Measurements from ENCODE around the gene DLG2. TPM values are rescaled to one million over a fixed set of nuclear protein-coding genes. Genes with fewer than 3 reads are reported as not detected.
"Not testable (repeated sequence)": the region's sequence is repeated elsewhere in the genome, so short reads cannot be mapped to it uniquely, and the experiment has no call there.

The DLG2 gene
- polyA plus RNA-seq, 2 donors, result 2.6 to 6.7 TPM

- Histone ChIP-seq H3K36me3 (ENCODE audit: control insufficient read depth in 2 of 2, insufficient read depth in 2 of 2, low read length in 1 of 2) (no peaks in the 10 kb centered on the region), H3K4me1 (ENCODE audit: control insufficient read depth in 2 of 2, insufficient read depth in 2 of 2, low read length in 1 of 2) (no peaks in the 10 kb centered on the region), H3K4me3 (ENCODE audit: low read depth in 1 of 2, low read length in 2 of 2) (no peak overlapping the region), H3K9me3 (ENCODE audit: control insufficient read depth in 2 of 2, insufficient read depth in 1 of 2, low read depth in 1 of 2, low read length in 1 of 2) (no peaks in the 10 kb centered on the region), H3K27ac (ENCODE audit: low read depth in 2 of 2, low read length in 1 of 2) (no peak overlapping the region), H3K27me3 (ENCODE audit: control insufficient read depth in 1 of 2, insufficient read depth in 2 of 2, low read length in 2 of 2) (no peaks in the 10 kb centered on the region)
- WGBS, 2 donors, result 59 to 68% methylated on average over 4 of the region's 4 CpGs
Measured at GRCh38 chr11:83759148-83759547, 1868.0 kb downstream of the DLG2 start.

- no peak overlapping the region for H3K4me3 ChIP-seq (ENCODE audit: low read depth in 1 of 2, low read length in 2 of 2)
- no peaks in the 10 kb centered on the region for H3K27me3 ChIP-seq (ENCODE audit: control insufficient read depth in 1 of 2, insufficient read depth in 2 of 2, low read length in 2 of 2)
- H3K4me1 ChIP-seq (ENCODE audit: control insufficient read depth in 2 of 2, insufficient read depth in 2 of 2, low read length in 1 of 2), result no peaks in the 10 kb centered on the region
- no peak overlapping the region for H3K27ac ChIP-seq (ENCODE audit: low read depth in 2 of 2, low read length in 1 of 2)
- no peaks in the 10 kb centered on the region for H3K9me3 ChIP-seq (ENCODE audit: control insufficient read depth in 2 of 2, insufficient read depth in 1 of 2, low read depth in 1 of 2, low read length in 1 of 2)
- whole genome bisulfite sequencing, 2 donors, result 64 to 69% methylated on average over 1 of the region's 1 CpG
- H3K36me3 ChIP-seq (ENCODE audit: control insufficient read depth in 2 of 2, insufficient read depth in 2 of 2, low read length in 1 of 2), result no peaks in the 10 kb centered on the region
Measured at GRCh38 chr11:83751041-83751440, 1876.1 kb downstream of the DLG2 start.

- no peaks in the 10 kb centered on the region for H3K9me3 ChIP-seq (ENCODE audit: control insufficient read depth in 2 of 2, insufficient read depth in 1 of 2, low read depth in 1 of 2, low read length in 1 of 2)
- no peaks in the 10 kb centered on the region for H3K36me3 ChIP-seq (ENCODE audit: control insufficient read depth in 2 of 2, insufficient read depth in 2 of 2, low read length in 1 of 2)
- WGBS, 2 donors, result 90 to 95% methylated on average over 4 of the region's 4 CpGs
- H3K27ac ChIP-seq (ENCODE audit: low read depth in 2 of 2, low read length in 1 of 2), result no peak overlapping the region
- H3K4me3 ChIP-seq (ENCODE audit: low read depth in 1 of 2, low read length in 2 of 2), result no peak overlapping the region
- H3K4me1 ChIP-seq (ENCODE audit: control insufficient read depth in 2 of 2, insufficient read depth in 2 of 2, low read length in 1 of 2), result no peaks in the 10 kb centered on the region
- H3K27me3 ChIP-seq (ENCODE audit: control insufficient read depth in 1 of 2, insufficient read depth in 2 of 2, low read length in 2 of 2), result no peaks in the 10 kb centered on the region
Measured at GRCh38 chr11:83746921-83747585, 1880.1 kb downstream of the DLG2 start.

GRCh38 chr11:83744620-83745192 lies 1882.4 kb downstream of the DLG2 start:
- 49 to 59% methylated on average over 6 of the region's 6 CpGs for WGBS, 2 donors
- Histone ChIP-seq H3K36me3 (ENCODE audit: control insufficient read depth in 2 of 2, insufficient read depth in 2 of 2, low read length in 1 of 2) (no peaks in the 10 kb centered on the region), H3K4me1 (ENCODE audit: control insufficient read depth in 2 of 2, insufficient read depth in 2 of 2, low read length in 1 of 2) (no peaks in the 10 kb centered on the region), H3K4me3 (ENCODE audit: low read depth in 1 of 2, low read length in 2 of 2) (no peak overlapping the region), H3K27me3 (ENCODE audit: control insufficient read depth in 1 of 2, insufficient read depth in 2 of 2, low read length in 2 of 2) (no peaks in the 10 kb centered on the region), H3K9me3 (ENCODE audit: control insufficient read depth in 2 of 2, insufficient read depth in 1 of 2, low read depth in 1 of 2, low read length in 1 of 2) (no peaks in the 10 kb centered on the region), H3K27ac (ENCODE audit: low read depth in 2 of 2, low read length in 1 of 2) (no peak overlapping the region)

GRCh38 chr11:83736684-83737083 lies 1890.5 kb downstream of the DLG2 start:
- Histone ChIP-seq H3K27ac (ENCODE audit: low read depth in 2 of 2, low read length in 1 of 2) (no peak overlapping the region), H3K9me3 (ENCODE audit: control insufficient read depth in 2 of 2, insufficient read depth in 1 of 2, low read depth in 1 of 2, low read length in 1 of 2) (no peaks in the 10 kb centered on the region), H3K4me3 (ENCODE audit: low read depth in 1 of 2, low read length in 2 of 2) (no peak overlapping the region), H3K4me1 (ENCODE audit: control insufficient read depth in 2 of 2, insufficient read depth in 2 of 2, low read length in 1 of 2) (no peaks in the 10 kb centered on the region), H3K27me3 (ENCODE audit: control insufficient read depth in 1 of 2, insufficient read depth in 2 of 2, low read length in 2 of 2) (no peaks in the 10 kb centered on the region), H3K36me3 (ENCODE audit: control insufficient read depth in 2 of 2, insufficient read depth in 2 of 2, low read length in 1 of 2) (no peaks in the 10 kb centered on the region)

- Histone ChIP-seq H3K27ac (ENCODE audit: low read depth in 2 of 2, low read length in 1 of 2) (no peak overlapping the region), H3K4me1 (ENCODE audit: control insufficient read depth in 2 of 2, insufficient read depth in 2 of 2, low read length in 1 of 2) (no peaks in the 10 kb centered on the region), H3K36me3 (ENCODE audit: control insufficient read depth in 2 of 2, insufficient read depth in 2 of 2, low read length in 1 of 2) (no peaks in the 10 kb centered on the region), H3K4me3 (ENCODE audit: low read depth in 1 of 2, low read length in 2 of 2) (no peak overlapping the region), H3K9me3 (ENCODE audit: control insufficient read depth in 2 of 2, insufficient read depth in 1 of 2, low read depth in 1 of 2, low read length in 1 of 2) (no peaks in the 10 kb centered on the region), H3K27me3 (ENCODE audit: control insufficient read depth in 1 of 2, insufficient read depth in 2 of 2, low read length in 2 of 2) (no peaks in the 10 kb centered on the region)
- WGBS, 2 donors, result 94 to 97% methylated on average over 1 of the region's 1 CpG
Measured at GRCh38 chr11:83734120-83734519, 1893.0 kb downstream of the DLG2 start.

- not testable (repeated sequence) for H3K27ac ChIP-seq (ENCODE audit: low read depth in 2 of 2, low read length in 1 of 2); H3K9me3 ChIP-seq (ENCODE audit: control insufficient read depth in 2 of 2, insufficient read depth in 1 of 2, low read depth in 1 of 2, low read length in 1 of 2); H3K27me3 ChIP-seq (ENCODE audit: control insufficient read depth in 1 of 2, insufficient read depth in 2 of 2, low read length in 2 of 2); H3K4me1 ChIP-seq (ENCODE audit: control insufficient read depth in 2 of 2, insufficient read depth in 2 of 2, low read length in 1 of 2); H3K36me3 ChIP-seq (ENCODE audit: control insufficient read depth in 2 of 2, insufficient read depth in 2 of 2, low read length in 1 of 2); H3K4me3 ChIP-seq (ENCODE audit: low read depth in 1 of 2, low read length in 2 of 2)
- WGBS, 2 donors, result 91 to 92% methylated on average over 2 of the region's 2 CpGs
Measured at GRCh38 chr11:83731288-83731687, 1895.9 kb downstream of the DLG2 start.

- H3K27ac ChIP-seq (ENCODE audit: low read depth in 2 of 2, low read length in 1 of 2), result no peak overlapping the region
- H3K4me3 ChIP-seq (ENCODE audit: low read depth in 1 of 2, low read length in 2 of 2), result no peak overlapping the region
- H3K4me1 ChIP-seq (ENCODE audit: control insufficient read depth in 2 of 2, insufficient read depth in 2 of 2, low read length in 1 of 2), result no peaks in the 10 kb centered on the region
- H3K27me3 ChIP-seq (ENCODE audit: control insufficient read depth in 1 of 2, insufficient read depth in 2 of 2, low read length in 2 of 2), result no peaks in the 10 kb centered on the region
- no peaks in the 10 kb centered on the region for H3K9me3 ChIP-seq (ENCODE audit: control insufficient read depth in 2 of 2, insufficient read depth in 1 of 2, low read depth in 1 of 2, low read length in 1 of 2)
- H3K36me3 ChIP-seq (ENCODE audit: control insufficient read depth in 2 of 2, insufficient read depth in 2 of 2, low read length in 1 of 2), result no peaks in the 10 kb centered on the region
- 88 to 94% methylated on average over 2 of the region's 2 CpGs for WGBS, 2 donors
Measured at GRCh38 chr11:83728281-83728680, 1898.9 kb downstream of the DLG2 start.

GRCh38 chr11:83727251-83727650 lies 1899.9 kb downstream of the DLG2 start:
- Histone ChIP-seq H3K27me3 (ENCODE audit: control insufficient read depth in 1 of 2, insufficient read depth in 2 of 2, low read length in 2 of 2) (no peaks in the 10 kb centered on the region), H3K4me1 (ENCODE audit: control insufficient read depth in 2 of 2, insufficient read depth in 2 of 2, low read length in 1 of 2) (no peaks in the 10 kb centered on the region), H3K9me3 (ENCODE audit: control insufficient read depth in 2 of 2, insufficient read depth in 1 of 2, low read depth in 1 of 2, low read length in 1 of 2) (no peaks in the 10 kb centered on the region), H3K27ac (ENCODE audit: low read depth in 2 of 2, low read length in 1 of 2) (no peak overlapping the region), H3K36me3 (ENCODE audit: control insufficient read depth in 2 of 2, insufficient read depth in 2 of 2, low read length in 1 of 2) (no peaks in the 10 kb centered on the region), H3K4me3 (ENCODE audit: low read depth in 1 of 2, low read length in 2 of 2) (no peak overlapping the region)
- WGBS, 2 donors, result 69 to 96% methylated on average over 1 of the region's 1 CpG

GRCh38 chr11:83726316-83726715 lies 1900.8 kb downstream of the DLG2 start:
- no peaks in the 10 kb centered on the region for H3K36me3 ChIP-seq (ENCODE audit: control insufficient read depth in 2 of 2, insufficient read depth in 2 of 2, low read length in 1 of 2)
- no peak overlapping the region for H3K27ac ChIP-seq (ENCODE audit: low read depth in 2 of 2, low read length in 1 of 2)
- 76 to 83% methylated on average over 2 of the region's 2 CpGs for WGBS, 2 donors
- H3K4me3 ChIP-seq (ENCODE audit: low read depth in 1 of 2, low read length in 2 of 2), result no peak overlapping the region
- H3K9me3 ChIP-seq (ENCODE audit: control insufficient read depth in 2 of 2, insufficient read depth in 1 of 2, low read depth in 1 of 2, low read length in 1 of 2), result no peaks in the 10 kb centered on the region
- no peaks in the 10 kb centered on the region for H3K27me3 ChIP-seq (ENCODE audit: control insufficient read depth in 1 of 2, insufficient read depth in 2 of 2, low read length in 2 of 2)
- no peaks in the 10 kb centered on the region for H3K4me1 ChIP-seq (ENCODE audit: control insufficient read depth in 2 of 2, insufficient read depth in 2 of 2, low read length in 1 of 2)
